ENCODE results near the gene CPTP. TPM values are rescaled to one million over a fixed set of nuclear protein-coding genes. Genes with fewer than 3 reads are reported as not detected.

The CPTP gene
- total RNA-seq, 1 donor from 2014 or later, result 1.0 TPM

GRCh38 chr1:1348420-1349255 lies 24.0 kb downstream of the CPTP start:
- H3K36me3 Mint-ChIP-seq, result peaks cover 3% of the 10 kb centered on the region
- Histone ChIP-seq H4K20me1 (ENCODE audit: low read depth) (peaks cover 75% of the 10 kb centered on the region), H2AFZ (replicated peaks) (peak overlapping the region; percentile 68)

GRCh38 chr1:1349256-1350012 lies 24.8 kb downstream of the CPTP start, which contains the start of gene DVL1:
DVL1 (minus strand) TSS chr1:1349418; CDS start chr1:1349065, 353 bp downstream.
- Histone ChIP-seq H3K9ac (peak within 1 kb of the TSS; percentile 60), H4K20me1 (ENCODE audit: low read depth) (peaks cover 75% of the 10 kb centered on the region), H3K27ac (peak within 1 kb of the TSS; percentile 81), H3K4me2 (peak within 1 kb of the TSS; percentile 95), H3F3A (ENCODE audit: low read depth) (peaks cover 44% of the 10 kb centered on the region), H3K27me3 (peaks cover 17% of the 10 kb centered on the region), H3K36me3 (no peaks in the 10 kb centered on the region), H2AFZ (replicated peaks) (peak within 1 kb of the TSS; percentile 79), H3K4me1 (peaks cover 23% of the 10 kb centered on the region), H3K79me2 (ENCODE audit: low read depth) (peaks cover 39% of the 10 kb centered on the region), H3K4me3 (peak within 1 kb of the TSS; percentile 98), H3K9me3 (ENCODE audit: low read depth) (no peaks in the 10 kb centered on the region)
- Mint-ChIP-seq H3K36me3 (peaks cover 3% of the 10 kb centered on the region), H3K9me3 (no peaks in the 10 kb centered on the region), H3K27ac (no peak within 1 kb of the TSS), H3K4me1 (peaks cover 16% of the 10 kb centered on the region), H3K27me3 (ENCODE audit: insufficient read depth, low read depth) (peaks cover 14% of the 10 kb centered on the region), H3K4me3 (peak within 1 kb of the TSS; percentile 87)
- peak; percentile 91 for DNase-seq (ENCODE audit: low spot score)
- TF ChIP-seq CTCF (IDR thresholded peaks at IDR 0.05) (peak; percentile 62), EZH2phosphoT487 (IDR thresholded peaks at IDR 0.05) (no peak), EZH2 (IDR thresholded peaks at IDR 0.05) (no peak)

More at GRCh38 chr1:1348420-1349255, 24.0 kb downstream of the CPTP start:
- peaks cover 36% of the 10 kb centered on the region for H3F3A ChIP-seq (ENCODE audit: low read depth)
- H3K27me3 Mint-ChIP-seq (ENCODE audit: insufficient read depth, low read depth), result peaks cover 8% of the 10 kb centered on the region
- H3K4me1 ChIP-seq, result peaks cover 15% of the 10 kb centered on the region
- TF ChIP-seq EZH2phosphoT487 (IDR thresholded peaks at IDR 0.05) (no peak), CTCF (IDR thresholded peaks at IDR 0.05) (no peak), EZH2 (IDR thresholded peaks at IDR 0.05) (no peak)
- no peaks in the 10 kb centered on the region for H3K36me3 ChIP-seq
- peak overlapping the region; percentile 90 for H3K4me3 ChIP-seq
- H3K9me3 Mint-ChIP-seq, result no peaks in the 10 kb centered on the region
- H3K4me1 Mint-ChIP-seq, result peaks cover 13% of the 10 kb centered on the region
- no peak overlapping the region for H3K27ac Mint-ChIP-seq
- DNase-seq (ENCODE audit: low spot score), result no peak
- peaks cover 9% of the 10 kb centered on the region for H3K27me3 ChIP-seq
- H3K9me3 ChIP-seq (ENCODE audit: low read depth), result no peaks in the 10 kb centered on the region
- no peak overlapping the region for H3K27ac ChIP-seq
- H3K9ac ChIP-seq, result peak overlapping the region; percentile 2
- peak overlapping the region; percentile 95 for H3K4me2 ChIP-seq
- peaks cover 44% of the 10 kb centered on the region for H3K79me2 ChIP-seq (ENCODE audit: low read depth)
- H3K4me3 Mint-ChIP-seq, result peak overlapping the region; percentile 87

GRCh38 chr1:1351511-1352427 lies 27.2 kb downstream of the CPTP start:
- Mint-ChIP-seq H3K9me3 (no peaks in the 10 kb centered on the region), H3K36me3 (peaks cover 3% of the 10 kb centered on the region), H3K4me1 (peaks cover 14% of the 10 kb centered on the region), H3K4me3 (peak overlapping the region; percentile 77), H3K27ac (peak overlapping the region; percentile 38), H3K27me3 (ENCODE audit: insufficient read depth, low read depth) (peaks cover 14% of the 10 kb centered on the region)
- Histone ChIP-seq H3K4me2 (peak overlapping the region; percentile 62), H3K4me1 (peaks cover 36% of the 10 kb centered on the region), H3K36me3 (no peaks in the 10 kb centered on the region), H3K27me3 (peaks cover 35% of the 10 kb centered on the region), H2AFZ (replicated peaks) (no peak overlapping the region), H3F3A (ENCODE audit: low read depth) (peaks cover 48% of the 10 kb centered on the region), H3K27ac (no peak overlapping the region), H3K4me3 (peak overlapping the region; percentile 17), H3K9me3 (ENCODE audit: low read depth) (no peaks in the 10 kb centered on the region), H3K79me2 (ENCODE audit: low read depth) (peaks cover 21% of the 10 kb centered on the region), H4K20me1 (ENCODE audit: low read depth) (peaks cover 56% of the 10 kb centered on the region), H3K9ac (no peak overlapping the region)
- TF ChIP-seq EZH2 (IDR thresholded peaks at IDR 0.05) (no peak), CTCF (IDR thresholded peaks at IDR 0.05) (no peak), EZH2phosphoT487 (IDR thresholded peaks at IDR 0.05) (no peak)
- DNase-seq (ENCODE audit: low spot score), result no peak

Measured in neural progenitor cell (in vitro differentiated cells).